HG03520 (cell line): ENCODE measurements around the gene SCML1.

Experiments used
- ATAC-seq: cut with Tn5 transposase; IDR thresholded peaks from one replicate; pipeline ENCODE4 v1.9.1; 2021; ENCODE audit warnings: mild to moderate bottlenecking, moderate library complexity; ENCODE audit not compliant: unreplicated experiment

Gene SCML1, protein sequence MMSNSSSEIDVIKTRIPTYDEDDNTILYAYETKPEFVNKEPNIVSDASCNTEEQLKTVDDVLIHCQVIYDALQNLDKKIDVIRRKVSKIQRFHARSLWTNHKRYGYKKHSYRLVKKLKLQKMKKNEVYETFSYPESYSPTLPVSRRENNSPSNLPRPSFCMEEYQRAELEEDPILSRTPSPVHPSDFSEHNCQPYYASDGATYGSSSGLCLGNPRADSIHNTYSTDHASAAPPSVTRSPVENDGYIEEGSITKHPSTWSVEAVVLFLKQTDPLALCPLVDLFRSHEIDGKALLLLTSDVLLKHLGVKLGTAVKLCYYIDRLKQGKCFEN

DNA sequence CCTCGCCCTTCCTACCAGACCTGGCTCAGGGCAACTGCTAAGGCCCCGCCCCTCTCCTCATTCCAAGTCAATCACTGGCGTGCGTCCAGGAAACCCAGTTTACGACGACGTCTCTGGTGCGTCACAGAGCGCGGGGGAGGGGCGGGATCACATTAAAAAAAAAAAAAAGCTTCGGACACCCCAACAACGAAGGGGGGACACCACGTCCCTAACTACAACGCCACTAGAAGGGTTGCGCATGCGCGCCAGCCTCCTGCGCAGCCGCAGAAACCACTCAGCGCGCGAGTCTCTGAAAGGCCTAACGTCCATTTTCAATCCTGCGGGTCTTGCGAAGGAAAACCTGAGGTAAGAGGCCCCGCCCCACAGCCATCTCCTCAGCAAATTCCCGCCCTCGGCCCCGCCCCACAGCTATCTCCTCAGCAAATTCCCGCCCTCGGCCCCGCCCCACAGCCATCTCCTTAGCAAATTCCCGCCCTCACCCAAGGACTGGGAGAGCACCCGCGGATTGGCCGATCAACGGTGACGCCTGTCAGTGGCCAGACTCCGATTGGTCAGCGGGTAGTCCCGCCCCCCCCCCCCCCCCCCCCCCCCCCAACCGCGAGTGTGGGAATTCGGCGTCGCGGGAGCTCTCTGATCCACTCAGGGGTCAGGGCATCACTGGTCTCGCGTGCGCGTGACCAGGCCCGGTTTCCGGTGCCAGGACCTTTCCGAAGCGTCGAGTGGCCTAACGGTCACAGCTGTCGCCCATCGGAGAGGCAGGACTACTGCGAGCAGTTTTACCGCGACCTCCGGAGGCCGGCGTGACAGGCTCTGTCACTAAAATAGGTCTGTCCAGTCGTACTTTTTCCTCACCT, at the start of gene SCML1:
TSS of gene SCML1 (plus strand) at position 638 of the 854 bp plus-strand sequence. CDS start 6,694 bp downstream, outside the sequence.
- peak; percentile 66 for ATAC-seq

DNA sequence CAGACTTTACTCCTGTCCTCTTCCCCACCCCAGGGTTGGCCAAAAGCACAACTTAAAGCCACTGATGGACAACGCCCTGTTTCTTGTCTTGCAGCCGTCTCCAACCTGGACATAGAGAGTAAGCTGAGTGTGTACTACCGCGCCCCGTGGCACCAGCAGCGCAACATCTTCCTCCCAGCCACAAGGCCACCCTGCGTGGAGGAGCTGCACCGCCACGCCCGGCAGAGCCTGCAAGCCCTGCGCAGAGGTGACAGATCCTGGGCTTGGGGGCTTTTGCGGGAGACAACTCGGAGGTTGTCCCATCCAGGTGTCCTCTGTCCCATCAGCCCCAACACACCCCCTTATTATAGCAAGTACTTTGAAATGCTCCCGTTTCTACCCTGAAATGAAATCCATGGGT, 49.6 kb upstream of the SCML1 start:
- no peak for ATAC-seq

DNA sequence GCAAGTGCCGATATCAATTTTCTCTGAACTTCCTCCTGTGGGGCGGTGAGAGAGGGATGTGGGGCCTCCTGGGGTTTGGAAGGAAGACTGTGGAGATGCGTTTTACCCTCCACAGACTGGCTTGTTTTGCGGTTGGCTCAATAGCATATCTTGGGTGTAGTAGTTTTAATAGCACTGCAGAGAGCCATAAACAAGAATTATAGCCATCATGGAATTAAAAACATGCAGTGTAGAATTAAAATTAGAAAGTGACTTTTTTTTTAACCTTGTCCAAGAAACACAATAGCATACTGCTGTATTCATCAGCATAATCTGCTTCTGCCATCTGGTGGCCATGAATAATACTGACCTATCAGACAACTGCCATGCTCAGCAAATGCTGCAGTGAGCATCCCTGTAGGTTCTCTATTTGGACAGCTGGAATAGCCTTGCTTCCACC, 47.3 kb upstream of the SCML1 start:
- no peak for ATAC-seq

DNA sequence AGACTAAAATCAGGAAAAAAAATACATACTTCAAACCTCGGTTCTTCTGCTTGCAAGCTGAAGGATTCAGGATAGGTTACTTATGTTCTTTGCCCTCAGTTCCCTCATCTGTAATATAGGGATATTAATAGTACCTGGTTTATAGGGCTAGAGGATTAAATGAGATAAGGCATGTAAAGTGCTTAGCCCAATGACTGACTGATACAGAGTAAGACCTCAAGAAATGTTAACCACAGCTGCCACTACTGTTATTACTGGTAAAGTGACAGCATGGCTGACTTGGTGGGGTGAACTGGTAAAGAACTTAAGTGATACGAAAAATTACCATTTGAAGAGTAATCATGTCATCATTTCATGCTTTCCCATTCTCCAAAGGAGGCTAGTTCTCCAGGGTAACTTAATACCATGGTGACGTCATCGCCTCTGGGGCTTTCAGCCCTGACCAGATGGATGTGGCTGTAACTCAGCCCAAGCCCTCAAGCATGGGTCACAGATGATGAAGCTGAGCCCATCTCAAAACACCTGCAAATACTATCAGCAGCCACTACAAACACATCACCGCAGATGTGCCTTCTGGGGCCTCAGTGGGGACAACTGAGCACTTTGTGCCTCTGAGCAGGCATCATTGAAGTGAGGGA, 44.5 kb upstream of the SCML1 start:
- ATAC-seq = peak; percentile 70

DNA sequence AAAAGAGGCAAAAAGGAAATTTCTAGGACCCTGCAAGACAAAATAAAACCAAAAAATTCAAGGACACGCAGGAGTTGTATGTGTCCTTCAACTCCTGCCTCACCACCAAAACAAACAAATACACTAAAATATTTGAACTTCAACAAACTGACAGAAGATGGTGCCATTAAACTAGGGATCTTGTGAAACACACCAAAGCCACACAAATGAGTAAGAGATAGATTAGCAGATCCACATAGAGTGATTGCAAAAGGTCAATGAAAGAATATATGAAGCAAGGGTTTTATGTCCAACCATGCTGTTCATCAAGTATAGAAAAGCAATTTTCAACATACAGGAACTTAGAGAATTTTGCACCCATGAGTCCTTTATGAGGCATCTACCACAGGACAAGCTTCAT, 40.1 kb upstream of the SCML1 start:
- ATAC-seq = no peak

DNA sequence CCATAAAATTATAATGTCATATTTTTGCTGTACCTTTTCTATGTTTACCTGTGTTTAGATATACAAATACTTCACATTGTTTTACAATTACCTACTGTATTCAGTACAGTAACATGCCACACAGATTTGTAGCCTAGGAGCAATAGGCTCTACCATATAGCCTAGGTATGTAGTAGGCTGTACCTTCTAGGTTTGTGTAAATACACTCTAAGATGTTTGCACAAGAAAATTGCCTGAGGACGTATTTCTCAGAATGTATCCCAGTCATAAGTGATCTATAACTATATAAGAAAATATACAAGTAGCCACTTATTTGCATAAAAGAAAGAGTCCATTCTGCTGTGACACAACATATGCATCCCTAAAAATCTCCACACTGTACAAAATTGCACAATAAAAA, 36.3 kb upstream of the SCML1 start:
- ATAC-seq = no peak

DNA sequence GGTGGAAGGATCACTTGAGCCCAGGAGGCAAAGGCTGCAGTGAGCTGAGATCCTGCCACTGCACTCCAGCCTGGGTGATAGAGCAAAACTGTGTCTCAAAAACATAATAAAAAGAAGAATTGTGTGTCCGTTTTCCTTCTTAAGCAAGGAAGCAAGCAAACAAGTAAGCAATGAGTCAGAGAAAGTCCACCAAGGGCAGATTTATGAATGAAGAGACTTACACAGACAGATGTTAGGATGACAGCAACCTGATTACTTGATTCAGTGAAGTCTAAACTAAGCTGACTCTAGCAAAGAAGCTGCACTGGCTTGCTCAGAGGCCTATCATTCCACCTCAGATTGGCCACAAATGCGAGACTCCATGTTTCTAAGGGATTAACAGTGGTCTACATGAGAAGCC, 34.1 kb upstream of the SCML1 start:
- no peak for ATAC-seq

DNA sequence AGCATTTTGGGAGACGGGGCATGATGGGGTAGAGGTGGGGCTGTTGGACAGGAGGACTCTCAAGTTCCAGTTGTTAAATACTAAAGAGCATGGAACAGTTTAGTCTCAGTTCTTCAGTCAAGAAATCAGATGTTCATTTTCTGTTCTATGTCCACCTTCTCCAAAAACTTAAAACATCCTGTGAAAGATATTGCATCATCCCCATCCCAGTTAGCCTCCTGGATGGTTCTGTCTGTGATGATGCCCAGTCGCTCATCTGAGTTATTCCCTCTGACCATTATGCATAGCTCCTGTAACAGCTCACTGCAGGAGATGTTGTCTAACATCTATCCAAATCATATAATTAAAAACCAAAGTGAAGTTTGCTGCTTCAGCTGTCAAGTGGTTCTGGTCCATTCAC, 32.1 kb upstream of the SCML1 start:
- no peak for ATAC-seq

DNA sequence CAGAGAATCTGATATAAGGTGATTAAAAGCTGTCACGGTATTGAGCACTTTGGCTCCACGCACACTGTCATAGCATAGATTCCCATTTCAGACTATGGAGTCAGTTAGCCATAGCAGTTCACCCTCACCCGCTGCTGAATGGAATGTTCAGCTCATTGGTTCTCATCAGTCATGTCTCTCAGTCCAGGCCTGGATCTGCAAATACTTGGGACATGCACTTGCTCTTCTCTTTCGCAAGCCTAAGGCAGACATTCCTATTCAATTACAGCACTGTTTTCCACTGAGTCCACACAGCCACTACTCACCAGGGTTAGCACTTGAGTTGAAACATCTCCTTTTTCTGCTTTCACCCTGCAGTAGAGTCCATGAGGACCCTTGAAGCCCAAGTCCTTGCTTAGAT, 30.6 kb upstream of the SCML1 start:
- ATAC-seq = no peak

DNA sequence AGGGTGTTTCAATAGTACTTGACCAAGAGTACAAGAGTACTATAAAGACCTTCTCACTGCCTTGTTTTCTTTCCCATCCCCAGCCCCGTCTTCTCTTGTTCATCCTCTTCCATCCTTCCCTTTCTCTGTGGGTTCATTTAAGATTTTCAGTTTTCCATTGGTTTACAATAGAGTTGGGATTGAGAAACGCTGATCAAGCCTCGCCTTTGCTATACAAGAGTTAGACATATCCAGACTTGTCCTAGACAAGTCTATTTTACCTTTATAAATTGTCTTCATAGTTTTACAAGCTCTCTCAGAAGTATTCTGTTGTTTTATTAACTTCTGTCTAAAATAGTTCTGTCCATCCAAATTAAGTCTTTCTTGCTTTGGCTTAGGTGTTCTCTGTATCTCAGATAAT, 29.6 kb upstream of the SCML1 start:
- no peak for ATAC-seq

DNA sequence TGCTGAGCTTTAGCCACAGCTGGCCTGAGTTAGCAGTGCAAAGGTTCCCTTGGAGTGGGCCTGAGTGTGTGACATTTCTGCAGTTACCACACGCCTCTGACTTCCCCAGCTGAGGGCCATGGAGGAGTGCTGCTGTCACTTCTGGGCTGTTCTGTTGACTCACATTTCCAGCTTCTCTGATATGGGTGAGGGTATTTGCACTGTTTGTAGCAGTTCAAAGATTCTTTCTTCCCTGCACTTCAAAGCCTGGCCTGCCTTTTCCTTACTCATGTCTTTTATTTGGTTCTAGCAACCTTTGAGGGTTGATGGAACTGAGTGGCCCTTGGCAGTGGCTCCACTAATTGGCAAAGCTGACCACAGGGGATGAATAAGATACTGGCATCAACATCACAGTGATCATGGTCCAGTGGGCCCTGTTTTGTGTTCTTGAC, 26.4 kb upstream of the SCML1 start:
- no peak for ATAC-seq

DNA sequence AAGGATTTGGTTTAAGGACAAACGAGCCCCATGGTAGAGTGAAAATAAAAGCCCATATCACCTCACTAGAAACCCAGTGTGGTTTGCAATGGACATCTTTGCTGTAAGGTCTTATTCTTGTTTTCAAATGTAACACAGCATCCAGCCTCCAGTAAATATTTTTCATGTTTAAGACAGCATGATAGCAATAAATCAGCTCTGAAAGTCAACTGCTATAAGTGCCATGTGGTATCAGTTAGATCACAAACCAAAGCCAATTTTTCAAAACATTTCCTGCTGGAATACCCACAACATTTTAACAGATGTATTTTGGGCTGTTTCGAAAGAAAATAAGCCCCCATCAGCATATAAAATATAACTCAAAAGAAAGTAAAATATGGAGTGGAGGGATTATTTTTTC, 24.0 kb upstream of the SCML1 start:
- ATAC-seq = no peak

DNA sequence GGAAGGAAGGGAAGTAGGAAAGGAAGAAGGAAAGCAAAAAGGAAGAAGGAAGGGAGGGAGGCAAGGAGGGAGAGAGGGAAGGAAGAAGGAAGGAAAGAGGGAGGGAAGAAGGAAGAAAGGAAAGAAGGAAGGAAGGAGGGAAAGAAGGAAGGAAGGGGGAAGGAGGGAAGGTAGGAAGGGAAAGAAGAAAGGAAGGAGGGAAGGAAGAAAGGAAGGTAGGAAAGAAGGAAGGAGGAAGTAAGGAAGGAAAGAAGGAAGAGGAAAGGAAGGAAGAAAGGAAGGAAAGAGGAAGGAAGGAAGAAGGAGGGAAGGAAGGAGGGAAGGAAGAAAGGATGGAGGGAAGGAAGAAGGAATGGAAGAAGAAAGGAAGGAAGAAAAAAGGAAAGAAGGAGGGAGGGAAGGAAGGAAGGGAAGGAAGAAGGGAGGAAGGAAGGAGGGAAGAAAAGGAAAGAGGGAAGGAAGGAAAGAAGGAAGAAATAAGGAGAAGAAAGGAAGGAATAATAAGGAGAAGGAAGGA, 18.6 kb upstream of the SCML1 start:
- ATAC-seq = no peak

DNA sequence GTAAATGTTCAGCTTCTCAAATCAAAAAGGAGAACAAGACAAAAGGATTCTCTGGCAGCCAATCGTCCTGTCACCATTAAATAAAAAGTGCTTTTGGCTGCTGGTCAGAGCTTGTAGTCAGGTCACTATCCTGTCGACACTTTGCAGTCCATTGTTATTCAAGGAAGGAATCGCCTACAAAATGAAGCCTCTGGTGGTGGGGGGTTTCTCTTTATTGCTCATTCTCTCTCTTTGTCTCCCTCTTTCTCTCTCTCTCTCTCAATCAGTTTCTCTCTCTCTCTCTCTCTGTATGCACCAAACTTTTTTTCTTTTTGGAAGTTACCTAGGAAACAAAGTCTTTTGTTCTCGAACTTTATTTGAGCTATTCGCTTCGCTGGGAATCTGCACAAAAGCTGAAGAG, 17.6 kb upstream of the SCML1 start:
- no peak for ATAC-seq

DNA sequence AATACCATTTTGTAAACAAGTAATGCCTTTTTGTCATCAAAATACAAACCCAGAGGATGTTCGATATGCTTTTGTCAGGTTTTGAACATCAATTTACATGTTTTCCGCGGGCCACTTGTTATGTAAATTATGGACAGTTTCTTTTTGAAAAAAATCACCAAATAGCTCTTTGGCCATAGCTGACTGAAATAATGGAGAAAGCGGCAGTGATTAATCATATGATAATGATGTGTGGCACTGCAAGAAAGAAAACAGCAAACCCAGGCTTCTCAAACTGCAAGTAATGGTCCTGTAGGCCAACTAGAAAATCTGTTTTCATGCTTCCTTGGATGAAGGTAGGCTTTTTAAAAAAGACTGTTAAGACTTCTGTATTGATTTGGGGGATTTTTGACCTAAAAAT, 15.6 kb upstream of the SCML1 start:
- no peak for ATAC-seq

DNA sequence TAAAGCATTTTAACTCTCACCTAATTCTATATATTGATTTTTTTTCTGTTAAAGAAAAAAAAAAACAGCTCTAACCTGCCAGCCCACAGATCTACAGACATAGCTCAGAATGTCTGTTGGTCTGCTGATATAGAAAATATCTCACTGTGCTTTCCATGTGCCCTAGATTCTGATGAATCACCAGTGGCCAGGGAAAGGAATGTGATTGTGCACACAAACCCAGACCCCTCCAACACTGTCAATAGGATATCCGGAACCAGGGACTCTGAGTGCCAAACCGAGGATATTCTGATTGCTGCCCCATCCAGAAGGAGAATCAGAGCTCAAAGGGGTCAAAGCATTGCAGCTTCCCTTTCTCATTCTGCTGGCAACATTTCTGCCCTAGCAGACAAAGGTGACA, 12.1 kb upstream of the SCML1 start:
- no peak for ATAC-seq

DNA sequence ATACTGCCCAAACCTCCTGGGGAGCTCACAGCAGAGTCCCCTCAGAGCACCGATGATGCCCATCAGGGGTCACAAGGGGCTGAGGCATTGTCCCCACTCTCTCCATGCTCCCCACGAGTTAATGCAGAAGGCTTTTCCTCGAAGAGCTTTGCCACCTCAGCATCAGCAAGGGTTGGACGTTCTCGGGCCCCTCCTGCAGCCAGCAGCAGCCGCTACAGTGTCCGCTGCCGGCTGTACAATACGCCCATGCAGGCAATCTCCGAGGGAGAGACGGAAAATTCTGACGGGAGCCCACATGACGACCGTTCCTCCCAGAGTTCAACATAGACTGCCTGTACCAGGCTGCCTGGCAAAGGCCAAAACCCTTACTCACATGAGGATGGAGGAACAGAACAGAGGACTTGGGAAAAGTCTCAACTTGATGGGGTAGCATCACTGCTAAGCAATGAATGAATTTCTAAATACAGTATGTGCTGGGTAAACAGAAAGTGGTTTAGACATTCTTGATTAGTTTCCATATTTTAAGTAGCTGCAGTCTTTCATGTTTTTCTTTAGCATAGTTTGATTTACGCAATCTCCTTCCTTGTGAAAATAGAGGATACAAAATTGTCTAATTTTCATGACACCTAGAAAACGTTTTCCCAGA, 5.0 kb upstream of the SCML1 start:
- no peak for ATAC-seq

DNA sequence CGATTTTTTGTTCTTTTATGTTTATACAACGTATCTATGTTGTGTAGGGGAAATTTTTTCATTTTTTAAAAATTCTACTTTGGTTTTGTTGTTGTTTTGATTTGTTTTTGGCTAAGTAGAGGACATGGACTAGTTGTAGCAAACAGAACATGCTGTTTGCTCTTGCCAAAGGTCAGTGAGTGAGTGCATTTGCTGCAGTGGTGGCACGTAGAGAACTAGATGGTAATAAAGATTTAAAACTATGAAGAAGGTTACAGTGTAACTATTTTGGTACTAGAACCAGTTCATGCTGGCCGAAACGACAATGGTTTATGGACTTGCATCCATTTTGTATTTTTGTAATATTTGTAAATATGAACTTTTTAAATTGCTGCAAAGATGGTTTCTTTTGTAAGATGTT, 1.9 kb upstream of the SCML1 start:
- no peak for ATAC-seq

DNA sequence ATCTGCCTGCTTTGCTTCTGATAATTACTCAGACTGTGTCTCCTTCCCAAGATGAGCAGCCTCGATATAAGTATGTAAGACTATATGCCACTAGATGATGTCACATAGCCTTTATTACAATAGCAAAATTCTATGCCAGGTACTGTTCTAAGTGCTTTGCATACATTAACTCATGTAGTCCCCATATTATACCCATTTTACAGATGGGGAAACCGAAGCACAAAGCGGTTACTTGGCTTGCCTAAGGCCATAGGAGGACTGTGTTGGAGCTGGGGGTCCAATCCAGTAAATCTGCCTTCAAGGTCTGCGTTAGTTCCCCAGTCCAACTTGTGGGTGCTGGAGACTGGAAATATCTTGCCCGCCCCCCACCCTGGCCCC, 826 bp upstream of the SCML1 start:
- ATAC-seq = no peak

DNA sequence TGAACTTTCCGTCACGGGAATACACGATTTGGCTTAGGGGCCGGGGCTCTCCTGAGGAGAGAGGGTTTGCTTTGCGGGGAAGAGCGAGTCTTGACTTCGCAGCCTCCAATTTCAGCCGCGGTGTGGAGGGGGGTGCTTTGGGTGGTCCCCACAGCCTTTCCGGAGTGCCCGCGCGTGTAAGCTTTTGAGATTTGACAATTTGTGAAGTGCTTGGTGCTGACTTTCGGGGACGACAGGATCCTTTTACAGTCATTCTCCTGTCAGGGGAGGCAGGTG, 355 bp downstream of the SCML1 start:
- ATAC-seq = peak; percentile 1

DNA sequence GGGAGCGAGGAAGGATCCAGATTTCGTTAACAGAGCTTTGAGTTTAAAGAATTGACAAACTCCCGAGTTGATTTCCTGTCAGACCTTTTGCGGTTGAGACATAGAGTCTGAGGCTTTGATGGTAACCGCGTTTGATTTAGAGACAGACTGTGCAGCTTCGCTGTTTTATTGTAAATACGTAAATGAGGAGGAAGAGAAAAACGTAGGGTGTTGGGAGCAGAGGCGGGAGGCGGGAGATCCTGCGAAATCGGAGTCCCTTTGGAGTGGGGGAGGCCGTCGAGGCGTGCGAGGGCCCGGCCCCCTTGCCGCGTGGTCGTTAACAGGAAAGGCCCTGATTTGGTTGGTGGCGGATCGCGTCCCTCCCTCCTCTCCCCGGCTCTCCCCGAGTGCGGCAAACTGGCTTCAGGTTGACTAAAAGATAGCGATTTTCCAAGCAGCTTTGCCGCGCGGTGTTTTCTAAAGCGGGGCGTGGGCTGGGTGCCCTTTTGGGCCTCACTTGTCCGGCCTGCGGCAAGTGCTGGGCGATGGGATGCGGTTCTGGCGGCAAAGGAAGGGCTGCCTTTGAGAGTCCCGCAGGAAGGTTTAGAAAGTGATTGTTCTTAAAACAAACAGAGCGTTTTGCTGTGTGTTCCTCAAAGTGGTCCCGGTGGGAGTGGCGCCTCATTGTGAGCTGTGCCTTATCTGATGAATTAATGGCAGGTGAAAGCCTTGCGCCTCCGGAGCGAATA, 857 bp downstream of the SCML1 start:
- ATAC-seq = no peak
